GM12892 (cell line): ENCODE data around the gene ZNF385C.

Source experiments
- POLR2A ChIP-seq: IDR thresholded peaks from 2 replicates; pipeline ENCODE4 v1.6.1; 2011; ENCODE audit warnings: low read depth, low read length, control low read depth
- POLR2AphosphoS5 ChIP-seq: IDR thresholded peaks from 2 replicates; pipeline ENCODE4 v1.6.1; 2011; ENCODE audit warnings: low read depth, low read length, control low read depth

- TF ChIP-seq POLR2A (no peak), POLR2AphosphoS5 (no peak)
Observed at GRCh38 chr17:42041619-42042018, 56.7 kb downstream of the ZNF385C start.
